GM10266 (cell line): ENCODE data around the gene CWC25.

Experiments used
- DNase-seq: peaks from one replicate; pipeline ENCODE4 v3.0.0; 2012; ENCODE audit errors: extremely low spot score
- CTCF ChIP-seq: IDR thresholded peaks from 2 replicates; pipeline ENCODE4 v1.5.1; 2012; ENCODE audit warnings: mild to moderate bottlenecking, low read depth; ENCODE audit not compliant: control insufficient read depth, insufficient read depth; ENCODE audit errors: missing control alignments

The CWC25 gene

DNA sequence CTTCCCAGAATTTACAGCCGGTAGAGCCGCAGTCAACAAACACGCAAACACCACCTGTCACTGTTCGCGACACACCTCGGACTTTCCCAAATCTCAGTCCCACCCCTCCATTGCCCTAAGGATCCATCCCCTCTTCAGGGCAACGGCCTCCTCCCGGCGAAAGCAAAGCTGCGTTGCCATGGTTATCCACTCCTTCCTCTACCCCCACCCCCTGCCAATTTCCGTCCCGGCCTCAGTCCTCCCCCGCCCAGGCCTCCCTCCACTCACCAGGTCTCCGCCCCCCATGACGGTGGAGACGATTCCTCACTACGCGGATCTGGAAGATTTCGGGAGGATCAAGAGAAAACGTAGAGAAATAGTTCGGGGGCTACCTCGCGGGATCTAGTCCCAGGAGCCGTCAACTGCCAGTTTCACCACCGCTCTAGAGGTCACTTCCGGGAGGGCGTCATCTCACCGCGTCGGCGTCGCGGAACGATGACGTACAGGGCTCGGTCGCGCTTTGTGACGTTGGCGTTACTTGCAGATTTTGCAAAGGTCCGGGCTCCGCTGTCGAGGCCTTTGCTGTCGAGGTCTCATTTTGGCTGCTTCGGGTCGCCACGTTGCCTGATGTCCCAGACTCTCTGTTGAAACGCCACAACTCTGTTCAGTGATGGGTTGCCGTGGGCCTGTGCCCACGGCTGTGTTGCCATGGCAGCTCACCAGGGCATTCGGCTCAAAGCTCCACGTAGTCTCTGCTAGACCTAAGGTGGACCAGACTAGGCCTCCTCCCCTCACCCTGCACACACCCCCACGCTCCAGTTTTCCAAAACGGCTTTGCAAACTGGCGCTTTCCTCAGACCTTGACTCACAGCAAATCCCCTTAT lies at the start of gene CWC25:
TSS of gene CWC25 (minus strand) at position 423 of the 863 bp plus-strand sequence. CDS start at position 285, 138 bp downstream.
- DNase-seq: peak; percentile 89
- no peak for TF ChIP-seq CTCF

DNA sequence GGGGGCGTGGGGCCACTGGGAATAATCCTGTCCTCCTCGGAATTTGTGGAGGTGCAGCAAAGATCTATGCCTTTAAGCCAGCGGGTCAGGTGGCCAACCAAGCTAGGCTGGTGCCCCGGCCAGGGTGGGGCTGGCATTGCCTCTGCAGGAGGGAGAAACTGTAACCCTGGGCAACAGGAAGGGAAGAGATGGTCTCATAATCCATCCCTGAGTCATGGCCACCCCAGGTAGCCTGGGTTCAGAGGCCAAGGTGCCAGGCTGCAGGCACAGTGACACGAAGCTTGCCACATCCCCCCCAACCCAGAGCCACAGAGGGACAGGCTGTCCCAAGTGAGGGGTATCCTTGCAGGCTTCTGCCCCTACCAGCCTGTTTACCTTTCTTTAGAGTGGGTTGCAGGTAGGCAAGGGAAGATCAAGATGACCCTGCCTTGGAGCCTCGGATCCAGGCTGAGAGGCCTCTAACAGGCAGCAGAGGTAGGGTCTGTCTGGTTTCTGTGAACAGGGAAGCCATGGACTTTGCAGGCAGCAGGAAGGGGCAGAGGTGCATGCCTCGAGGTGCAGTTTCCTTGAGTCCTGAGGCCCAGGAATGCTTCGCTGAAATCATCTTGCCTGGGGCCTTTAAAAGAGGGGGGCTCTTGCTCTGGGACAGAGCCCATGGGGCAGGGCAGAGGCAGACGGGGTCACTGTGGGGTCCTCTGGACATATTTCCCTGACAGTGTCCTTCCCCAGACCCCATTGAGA lies 48.7 kb upstream of the CWC25 start:
- no peak for DNase-seq
- no peak for TF ChIP-seq CTCF

GRCh38 chr17:38872671-38873385 lies 47.7 kb upstream of the CWC25 start:
- DNase-seq: no peak
- TF ChIP-seq CTCF: no peak

- no peak for TF ChIP-seq CTCF
- DNase-seq: no peak
These were observed 46.9 kb upstream of the CWC25 start for GRCh38 chr17:38872027-38872511.

DNA sequence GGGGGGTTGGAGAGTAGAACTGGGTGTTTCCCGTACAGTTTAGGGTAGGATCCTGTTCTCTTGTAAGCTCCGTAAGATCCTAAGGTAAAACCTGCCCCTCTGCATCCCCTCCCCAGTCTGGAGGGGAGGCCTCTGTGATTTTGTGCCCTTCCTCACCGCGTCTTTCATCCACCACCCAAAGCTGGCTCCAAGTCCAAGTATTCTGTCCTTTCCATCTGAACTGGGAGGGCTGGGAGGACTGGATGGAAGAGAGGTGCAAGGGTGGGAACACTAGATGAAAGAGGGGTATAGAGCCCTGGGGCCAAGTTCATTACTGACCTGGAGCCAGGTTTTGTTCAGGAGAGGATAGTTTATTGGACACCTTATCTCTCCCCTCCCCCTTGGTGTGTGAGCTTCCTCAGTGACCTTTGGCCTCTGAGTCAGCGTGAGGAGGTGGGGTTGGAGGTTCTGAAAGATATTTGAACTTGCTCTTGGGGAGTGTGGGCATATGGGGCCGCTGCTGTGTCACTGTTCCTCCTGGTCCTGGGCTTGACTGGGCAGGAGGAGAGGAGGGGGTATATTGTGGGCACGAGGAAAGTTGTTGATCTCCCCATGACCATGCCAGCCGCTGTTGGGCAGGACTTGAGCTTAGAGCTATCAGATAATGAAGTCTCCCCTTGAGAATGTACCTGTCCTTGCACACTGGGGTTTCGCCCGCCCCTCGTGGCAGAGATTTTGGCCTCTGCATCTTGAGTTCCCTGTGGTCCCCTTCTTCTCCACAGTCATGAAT lies 46.3 kb upstream of the CWC25 start:
- DNase-seq: peak; percentile 65
- TF ChIP-seq CTCF: peak; percentile 52

- no peak for TF ChIP-seq CTCF
- DNase-seq: peak; percentile 81
These were observed 45.4 kb upstream of the CWC25 start for GRCh38 chr17:38870259-38871165.
